OCI-LY3 (cell line): ENCODE measurements around the gene TRPV6.
A peak's percentile ranks its signal among the peaks of the same experiment; 100 is the strongest.

Experiments used
- EZH2phosphoT487 ChIP-seq: fragments of 200-600 bp; shearing (Covaris generic); IDR thresholded peaks from 2 replicates; pipeline ENCODE4 v1.6.1; 2018; ENCODE audit warnings: antibody characterized with exemption, mixed run types, low read depth
- TF ChIP-seq, protein P1 (sequence below): fragments of 200-600, 300-600 bp; sonication (generic); IDR thresholded peaks from 2 replicates; pipeline ENCODE4 v1.5.1; 2014; ENCODE audit warnings: antibody characterized with exemption, low read length, low read depth

DNA sequence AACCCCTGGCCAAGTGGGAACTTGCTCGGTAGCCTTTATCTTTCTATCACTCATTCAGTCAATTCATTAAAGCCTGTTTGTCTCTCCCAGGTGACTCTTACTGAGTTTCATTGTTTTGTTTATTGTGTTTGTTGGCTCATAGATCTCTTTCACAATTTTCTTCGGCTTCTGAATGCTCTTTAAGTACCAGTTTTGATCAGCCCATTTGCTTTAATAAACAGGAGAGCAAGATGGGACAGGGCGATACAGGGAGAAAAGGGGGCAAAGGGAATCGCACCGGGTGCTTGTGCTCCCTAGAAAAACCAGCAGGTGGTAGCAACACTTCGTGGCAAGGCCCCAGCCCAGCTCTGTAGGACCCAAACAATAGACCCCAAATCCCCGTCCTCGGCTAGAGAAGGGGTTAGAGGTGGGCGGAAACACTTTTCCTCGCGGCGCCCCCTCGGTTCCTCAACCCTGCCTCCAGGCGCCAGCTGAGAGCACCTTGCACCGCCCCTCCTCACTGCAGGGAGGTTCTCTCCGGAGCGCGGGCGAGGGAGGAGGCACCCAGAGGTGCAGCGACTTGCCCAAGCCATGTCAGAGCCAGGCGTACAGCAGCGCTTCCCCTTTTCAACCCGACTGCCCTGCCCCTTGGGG lies 31.7 kb downstream of the TRPV6 start:
- TF ChIP-seq, protein P1, sequence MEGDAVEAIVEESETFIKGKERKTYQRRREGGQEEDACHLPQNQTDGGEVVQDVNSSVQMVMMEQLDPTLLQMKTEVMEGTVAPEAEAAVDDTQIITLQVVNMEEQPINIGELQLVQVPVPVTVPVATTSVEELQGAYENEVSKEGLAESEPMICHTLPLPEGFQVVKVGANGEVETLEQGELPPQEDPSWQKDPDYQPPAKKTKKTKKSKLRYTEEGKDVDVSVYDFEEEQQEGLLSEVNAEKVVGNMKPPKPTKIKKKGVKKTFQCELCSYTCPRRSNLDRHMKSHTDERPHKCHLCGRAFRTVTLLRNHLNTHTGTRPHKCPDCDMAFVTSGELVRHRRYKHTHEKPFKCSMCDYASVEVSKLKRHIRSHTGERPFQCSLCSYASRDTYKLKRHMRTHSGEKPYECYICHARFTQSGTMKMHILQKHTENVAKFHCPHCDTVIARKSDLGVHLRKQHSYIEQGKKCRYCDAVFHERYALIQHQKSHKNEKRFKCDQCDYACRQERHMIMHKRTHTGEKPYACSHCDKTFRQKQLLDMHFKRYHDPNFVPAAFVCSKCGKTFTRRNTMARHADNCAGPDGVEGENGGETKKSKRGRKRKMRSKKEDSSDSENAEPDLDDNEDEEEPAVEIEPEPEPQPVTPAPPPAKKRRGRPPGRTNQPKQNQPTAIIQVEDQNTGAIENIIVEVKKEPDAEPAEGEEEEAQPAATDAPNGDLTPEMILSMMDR, result peak; percentile 85
- no peak for TF ChIP-seq EZH2phosphoT487
